GM19099 (cell line): ENCODE data around the gene PGBD1.

ENCODE experiments used
- POLR2A ChIP-seq: IDR thresholded peaks from 3 replicates; pipeline ENCODE4 v1.6.1; 2011; ENCODE audit warnings: low read depth; ENCODE audit not compliant: insufficient read length; ENCODE audit errors: extremely low read depth

Gene PGBD1

GRCh38 chr6:28264834-28265401 lies 16.5 kb upstream of the PGBD1 start:
- no peak for TF ChIP-seq POLR2A

- no peak for TF ChIP-seq POLR2A
These were observed 14.8 kb upstream of the PGBD1 start for GRCh38 chr6:28266563-28266961.

GRCh38 chr6:28266962-28267694 lies 14.2 kb upstream of the PGBD1 start, which contains the start of gene ZSCAN26:
ZSCAN26 (plus strand) TSS chr6:28267143; CDS start chr6:28271920, 4,777 bp downstream.
- peak; percentile 76 for TF ChIP-seq POLR2A

- no peak for TF ChIP-seq POLR2A
These were observed 13.7 kb upstream of the PGBD1 start for GRCh38 chr6:28267695-28268059.

DNA sequence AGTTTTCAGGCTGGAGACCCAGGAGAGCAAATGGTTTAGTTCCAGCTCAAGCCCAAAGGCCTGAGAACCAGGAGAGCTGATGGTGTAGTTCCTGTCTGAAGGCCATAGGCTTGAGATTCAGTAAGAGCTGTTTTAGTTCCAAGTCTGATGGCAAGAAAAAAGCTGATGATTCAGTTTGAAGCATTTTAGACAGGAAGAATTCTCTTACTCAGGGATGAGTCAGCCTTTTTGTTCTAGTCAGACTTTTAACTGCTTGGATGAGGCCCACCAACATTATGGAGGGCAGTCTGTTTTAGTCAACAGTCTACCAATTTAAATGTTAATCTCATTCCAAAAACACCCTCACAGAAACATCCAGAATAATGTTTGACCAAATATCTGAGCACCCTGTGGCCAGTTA lies 11.9 kb upstream of the PGBD1 start:
- no peak for TF ChIP-seq POLR2A

GRCh38 chr6:28274888-28275287 lies 6.5 kb upstream of the PGBD1 start:
- TF ChIP-seq POLR2A = no peak

GRCh38 chr6:28277746-28278145 lies 3.6 kb upstream of the PGBD1 start:
- no peak for TF ChIP-seq POLR2A

- no peak for TF ChIP-seq POLR2A
These were observed 631 bp upstream of the PGBD1 start for GRCh38 chr6:28280595-28281287.

GRCh38 chr6:28282926-28283325 lies 1.6 kb downstream of the PGBD1 start:
- TF ChIP-seq POLR2A = no peak

DNA sequence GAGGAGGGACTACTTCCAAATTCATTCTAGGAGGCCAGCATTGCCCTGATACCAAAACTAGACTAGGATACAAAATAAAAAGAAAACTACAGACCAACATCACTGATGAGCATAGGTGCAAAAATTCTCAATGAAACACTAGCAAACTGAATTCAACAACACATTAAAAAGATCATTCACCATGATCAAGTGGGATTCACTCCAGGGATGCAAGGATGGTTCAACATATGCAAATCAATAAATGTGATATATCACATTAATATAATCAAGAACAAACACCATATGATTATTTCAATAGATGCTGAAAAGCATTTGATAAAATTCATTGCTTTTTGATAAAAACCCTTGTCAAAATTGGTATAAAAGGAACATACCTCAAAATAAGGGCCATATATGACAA lies 10.2 kb downstream of the PGBD1 start:
- no peak for TF ChIP-seq POLR2A

DNA sequence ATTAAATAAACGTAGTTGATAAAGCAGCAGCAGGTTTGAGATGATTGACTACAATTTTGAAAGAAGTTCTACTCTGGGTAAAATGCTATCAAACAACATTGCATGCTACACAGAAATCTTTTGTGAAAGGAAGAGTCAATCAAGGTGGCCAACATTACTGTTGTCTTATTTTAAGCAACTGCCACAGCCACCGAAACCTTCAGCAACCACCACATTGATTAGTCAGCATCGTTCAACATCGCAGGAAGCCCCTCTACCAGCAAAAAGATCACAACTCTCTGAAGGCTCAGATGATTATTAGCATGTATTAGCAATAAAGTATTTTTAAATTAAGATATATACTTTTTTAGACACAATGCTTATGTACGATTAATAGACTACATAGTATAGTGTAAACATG lies 14.0 kb downstream of the PGBD1 start:
- no peak for TF ChIP-seq POLR2A

- TF ChIP-seq POLR2A = no peak
These were observed 15.2 kb downstream of the PGBD1 start for GRCh38 chr6:28296520-28297060.

DNA sequence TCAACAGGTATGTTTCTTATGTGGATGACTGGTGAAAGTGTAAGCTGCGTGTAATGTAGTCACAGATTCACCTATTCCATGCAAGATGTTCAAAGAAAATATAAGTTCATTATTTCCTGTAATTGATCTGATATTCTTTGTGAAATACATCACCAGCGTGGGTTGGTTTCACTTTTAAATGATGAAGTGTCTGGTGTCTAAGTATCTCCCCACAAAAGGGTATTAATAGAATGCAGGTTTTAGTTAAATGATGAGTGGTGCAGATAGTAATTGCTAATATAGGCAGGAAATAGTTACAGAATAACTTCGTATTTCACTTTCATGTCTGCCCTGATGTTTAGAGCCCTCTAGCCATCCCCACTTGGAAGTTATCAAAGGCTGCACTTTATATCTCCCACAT lies 22.2 kb downstream of the PGBD1 start:
- TF ChIP-seq POLR2A = no peak

DNA sequence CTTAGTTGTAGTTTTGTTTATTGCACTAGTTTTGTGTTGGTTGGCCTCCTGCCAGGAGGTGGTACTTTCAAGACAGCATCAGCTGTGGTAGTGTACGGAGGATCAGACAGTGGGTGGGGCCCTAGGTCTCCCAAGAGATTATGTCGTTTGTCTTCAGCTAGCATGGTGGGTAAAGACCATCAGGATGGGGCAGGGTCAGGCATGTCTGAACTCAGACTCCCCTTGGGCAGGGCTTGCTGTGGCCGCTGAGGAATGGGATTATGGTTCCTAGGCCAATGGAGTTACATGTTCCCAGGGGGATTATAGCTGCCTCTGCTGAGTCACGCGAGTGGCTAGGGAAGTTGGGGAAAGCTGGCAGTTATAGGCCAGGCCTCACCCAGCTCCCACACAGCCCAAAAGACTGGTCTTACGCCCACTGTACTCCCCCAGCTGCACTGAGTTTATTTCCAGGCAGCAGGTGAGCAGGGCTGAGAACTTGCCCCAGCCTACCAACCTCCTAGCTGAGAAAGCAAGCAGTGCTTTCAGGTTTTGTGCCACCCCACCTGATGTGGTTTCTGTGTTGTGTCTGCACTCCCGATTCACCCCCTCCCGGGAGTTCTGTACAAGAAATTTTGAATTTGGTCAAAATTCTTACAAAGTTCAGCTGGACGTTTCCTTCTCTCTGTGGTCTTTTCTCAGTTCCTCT lies 29.9 kb downstream of the PGBD1 start:
- TF ChIP-seq POLR2A = no peak

DNA sequence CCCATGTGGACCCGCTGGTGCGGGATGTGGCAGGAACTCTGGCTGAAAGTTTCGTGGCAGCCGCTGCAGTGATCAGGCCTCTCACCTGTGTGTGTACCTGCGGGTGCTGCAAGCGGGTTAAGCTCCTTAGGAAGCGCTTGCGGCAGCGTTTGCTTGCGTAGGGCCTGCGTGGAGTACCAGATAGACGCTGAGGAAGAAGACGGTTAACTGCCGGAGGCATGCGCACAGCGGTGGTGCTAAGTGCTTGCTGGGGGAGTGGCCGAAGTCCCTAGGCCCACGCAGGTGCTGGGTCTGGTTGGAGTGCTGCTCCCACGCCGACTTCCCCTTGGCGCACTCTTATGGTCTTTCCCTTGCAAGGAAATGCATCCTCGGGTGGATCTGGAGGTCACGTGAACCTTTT lies 31.6 kb downstream of the PGBD1 start:
- no peak for TF ChIP-seq POLR2A
